H9 (cell line): ENCODE measurements around the gene RNLS. TPM values are rescaled to one million over a fixed set of nuclear protein-coding genes. Genes with fewer than 3 reads are reported as not detected.
"Not testable (repeated sequence)": the region's sequence is repeated elsewhere in the genome, so short reads cannot be mapped to it uniquely, and the experiment has no call there.

Experiments used
- DNase-seq: peaks from one replicate; pipeline ENCODE4 v3.0.0-alpha.2; 2017
- H2AFZ ChIP-seq: one replicate; pipeline ENCODE4 v1.6.1; 2013; ENCODE audit warnings: mild to moderate bottlenecking, low read length, control low read depth, moderate library complexity
- H2AK5ac ChIP-seq: 2 replicates; pipeline ENCODE4 v1.6.1; 2013; ENCODE audit warnings: low read length, control low read depth, mixed read lengths; ENCODE audit not compliant: insufficient read length
- H2BK120ac ChIP-seq: one replicate; pipeline ENCODE4 v1.6.1; 2013; ENCODE audit warnings: low read depth, mild to moderate bottlenecking, low read length, control low read depth, inconsistent platforms; ENCODE audit not compliant: poor library complexity, severe bottlenecking
- H2BK12ac ChIP-seq: 2 replicates; pipeline ENCODE4 v1.6.1; 2013; ENCODE audit warnings: low read length, control low read depth, mixed read lengths, low read depth; ENCODE audit not compliant: insufficient read length
- H2BK15ac ChIP-seq: 2 replicates; pipeline ENCODE4 v1.6.1; 2013; ENCODE audit warnings: low read depth, low read length, control low read depth
- H2BK20ac ChIP-seq: one replicate; pipeline ENCODE4 v1.6.1; 2013; ENCODE audit warnings: low read depth, mild to moderate bottlenecking, low read length, control low read depth, inconsistent platforms; ENCODE audit not compliant: poor library complexity, severe bottlenecking
- H2BK5ac ChIP-seq: 2 replicates; pipeline ENCODE4 v1.6.1; 2013; ENCODE audit warnings: low read length, control low read depth, mixed read lengths; ENCODE audit not compliant: insufficient read length
- H3K14ac ChIP-seq: 2 replicates; pipeline ENCODE4 v1.6.1; 2013; ENCODE audit warnings: low read length, control low read depth; ENCODE audit not compliant: insufficient read depth
- H3K18ac ChIP-seq: 2 replicates; pipeline ENCODE4 v1.6.1; 2013; ENCODE audit warnings: low read depth, mild to moderate bottlenecking, mixed read lengths, low read length, control low read depth; ENCODE audit not compliant: insufficient read length
- H3K23ac ChIP-seq: 2 replicates; pipeline ENCODE4 v1.6.1; 2013; ENCODE audit warnings: low read length, control low read depth, mixed read lengths, low read depth; ENCODE audit not compliant: insufficient read length
- H3K23me2 ChIP-seq: 2 replicates; pipeline ENCODE4 v1.6.1; 2013; ENCODE audit warnings: low read depth, mild to moderate bottlenecking, mixed read lengths, low read length, control low read depth; ENCODE audit not compliant: insufficient read length, poor library complexity, severe bottlenecking
- H3K27ac ChIP-seq: 2 replicates; pipeline ENCODE4 v1.5.1; 2013; ENCODE audit warnings: low read length, control low read depth, mixed read lengths, low read depth; ENCODE audit not compliant: insufficient read length
- H3K27me3 ChIP-seq: 2 replicates; pipeline ENCODE4 v1.6.1; 2013; ENCODE audit warnings: low read length, control low read depth, inconsistent platforms; ENCODE audit not compliant: insufficient read depth
- H3K4ac ChIP-seq: 2 replicates; pipeline ENCODE4 v1.6.1; 2013; ENCODE audit warnings: low read depth, mild to moderate bottlenecking, control low read depth, inconsistent platforms, low read length, moderate library complexity
- H3K4me1 ChIP-seq: 2 replicates; pipeline ENCODE4 v1.6.1; 2013; ENCODE audit warnings: low read length, control low read depth, inconsistent platforms; ENCODE audit not compliant: insufficient read depth
- H3K4me2 ChIP-seq: 2 replicates; pipeline ENCODE4 v1.6.1; 2013; ENCODE audit warnings: low read length, control low read depth, mixed read lengths; ENCODE audit not compliant: insufficient read length, insufficient read depth
- H3K56ac ChIP-seq: 2 replicates; pipeline ENCODE4 v1.6.1; 2013; ENCODE audit warnings: low read depth, mild to moderate bottlenecking, mixed read lengths, low read length, control low read depth; ENCODE audit not compliant: insufficient read length
- H3K79me1 ChIP-seq: 2 replicates; pipeline ENCODE4 v1.6.1; 2013; ENCODE audit warnings: low read depth, mild to moderate bottlenecking, moderate library complexity, low read length, control low read depth, inconsistent platforms; ENCODE audit not compliant: insufficient read depth, poor library complexity, severe bottlenecking
- H3K79me2 ChIP-seq: 2 replicates; pipeline ENCODE4 v1.6.1; 2013; ENCODE audit warnings: low read length, control low read depth, inconsistent platforms; ENCODE audit not compliant: insufficient read depth
- H3K9ac ChIP-seq: 2 replicates; pipeline ENCODE4 v1.6.1; 2013; ENCODE audit warnings: low read length, control low read depth, mixed read lengths; ENCODE audit not compliant: insufficient read length; ENCODE audit errors: extremely low read depth
- H3K9me3 ChIP-seq: one replicate; pipeline ENCODE4 v1.6.1; 2013; ENCODE audit warnings: low read depth, low read length, inconsistent platforms; ENCODE audit not compliant: control insufficient read depth
- H3T11ph ChIP-seq: one replicate; pipeline ENCODE4 v1.6.1; 2013; ENCODE audit warnings: mild to moderate bottlenecking, low read length, control low read depth, inconsistent platforms
- H4K20me1 ChIP-seq: one replicate; pipeline ENCODE4 v1.6.1; 2013; ENCODE audit not compliant: control insufficient read depth, insufficient read length, insufficient read depth
- H4K5ac ChIP-seq: 2 replicates; pipeline ENCODE4 v1.6.1; 2013; ENCODE audit warnings: low read depth, mild to moderate bottlenecking, mixed read lengths, low read length, control low read depth; ENCODE audit not compliant: insufficient read length
- H4K8ac ChIP-seq: replicated peaks from 2 replicates; pipeline ENCODE4 v1.6.1; 2013; ENCODE audit warnings: low read length, control low read depth, mixed read lengths, low read depth; ENCODE audit not compliant: insufficient read length
- H4K91ac ChIP-seq: 2 replicates; pipeline ENCODE4 v1.6.1; 2013; ENCODE audit warnings: low read depth, mild to moderate bottlenecking, moderate library complexity, mixed read lengths, low read length, control low read depth; ENCODE audit not compliant: insufficient read length
- H3K27ac Mint-ChIP-seq, 3 experiments: 2 replicates in 2 of 3; 3 replicates in 1 of 3; pipeline ENCODE4 v1.8.0; 2020 to 2021; ENCODE audit warnings: mixed read lengths in 3 of 3, mild to moderate bottlenecking in 1 of 3, moderate library complexity in 1 of 3
- H3K27me3 Mint-ChIP-seq: 2 replicates; pipeline ENCODE4 v1.8.0; 2021; ENCODE audit warnings: low read depth, mild to moderate bottlenecking, moderate library complexity, mixed read lengths
- H3K36me3 Mint-ChIP-seq, 3 experiments: 2 replicates in 2 of 3; 3 replicates in 1 of 3; pipeline ENCODE4 v1.8.0; 2020 to 2021; ENCODE audit warnings: low read depth in 3 of 3, mixed read lengths in 3 of 3; ENCODE audit not compliant: insufficient read depth in 1 of 3
- H3K4me1 Mint-ChIP-seq, 2 experiments: 2 replicates each; pipeline ENCODE4 v1.8.0; 2020; ENCODE audit warnings: mixed read lengths in 2 of 2
- H3K4me3 Mint-ChIP-seq, 2 experiments: 2 replicates in 1 of 2; 3 replicates in 1 of 2; pipeline ENCODE4 v1.8.0; 2020 to 2021; ENCODE audit warnings: mild to moderate bottlenecking in 2 of 2, mixed read lengths in 2 of 2, moderate library complexity in 1 of 2
- H3K9me3 Mint-ChIP-seq, 2 experiments: 2 replicates in 1 of 2; 3 replicates in 1 of 2; pipeline ENCODE4 v1.8.0; 2020; ENCODE audit warnings: mild to moderate bottlenecking in 2 of 2, mixed read lengths in 2 of 2, moderate library complexity in 1 of 2
- WGBS: extraction: QIAGEN DNeasy Blood & Tissue Kit; methylation state at CpG from one replicate; pipeline ENCODE4 v1.1.7; 2013; ENCODE audit warnings: missing lambda C conversion rate, low lambda C conversion rate, mixed read lengths; ENCODE audit not compliant: insufficient read length; ENCODE audit errors: extremely low coverage; 5-methylcytosine and 5-hydroxymethylcytosine counted together
- total RNA-seq: library from RNA; stranded (reverse); gene quantifications from 2 replicates; pipeline ENCODE4 v1.2.1, GENCODE V29; 2021
- TF ChIP-seq, protein P1 (sequence below): fragments of 200-600 bp; sonication (generic); conservative IDR thresholded peaks from 3 replicates; pipeline ENCODE4 v1.8.0; 2021; ENCODE audit warnings: antibody characterized with exemption, mild to moderate bottlenecking

Gene RNLS
- total RNA-seq, 1 experiment from 2014 or later, result 7.5 TPM

DNA sequence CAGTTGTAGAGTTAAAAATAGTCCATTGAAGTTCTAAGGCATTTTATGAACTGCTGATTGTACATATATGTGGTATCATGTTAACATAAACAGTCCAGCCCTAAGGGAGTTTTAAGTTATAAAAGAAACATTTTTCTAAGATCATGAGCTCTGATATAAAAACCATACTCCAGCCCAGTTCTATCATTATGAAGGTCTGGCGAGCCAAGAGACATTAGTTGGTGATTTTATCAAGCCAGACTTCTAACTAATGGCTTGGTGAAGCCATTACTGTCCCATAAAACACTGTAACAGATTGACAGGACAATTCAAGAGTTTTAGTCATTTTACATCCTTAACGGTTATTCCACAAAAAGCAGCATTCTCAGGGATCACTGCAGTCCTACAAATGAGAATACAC, 221.6 kb downstream of the RNLS start:
- Histone ChIP-seq H3K27me3 (no peaks in the 10 kb centered on the region), H3K4me2 (no peak overlapping the region), H4K8ac (no peak overlapping the region), H3K18ac (no peak overlapping the region), H3K9ac (no peak overlapping the region), H4K5ac (no peak overlapping the region), H3T11ph (no peak overlapping the region), H3K9me3 (no peaks in the 10 kb centered on the region), H3K27ac (no peak overlapping the region), H3K56ac (no peak overlapping the region), H3K4ac (no peak overlapping the region), H2BK120ac (no peak overlapping the region), H4K91ac (no peak overlapping the region), H3K14ac (no peak overlapping the region), H2AFZ (no peak overlapping the region), H2AK5ac (no peak overlapping the region), H4K20me1 (no peaks in the 10 kb centered on the region), H2BK12ac (no peak overlapping the region), H3K79me1 (no peaks in the 10 kb centered on the region), H2BK20ac (no peak overlapping the region), H3K79me2 (no peaks in the 10 kb centered on the region), H2BK15ac (no peak overlapping the region), H3K4me1 (no peaks in the 10 kb centered on the region), H2BK5ac (no peak overlapping the region), H3K23me2 (no peaks in the 10 kb centered on the region), H3K23ac (no peak overlapping the region)
- Mint-ChIP-seq H3K4me3 (no peak overlapping the region), H3K9me3 (peaks cover 3 to 5% of the 10 kb centered on the region in 2 experiments; a peak in 2 of 5 replicates), H3K36me3 (peaks cover 0 to 9% (median 4%) of the 10 kb centered on the region in 3 experiments; a peak in 5 of 7 replicates), H3K4me1 (no peaks in the 10 kb centered on the region), H3K27ac (no peak overlapping the region), H3K27me3 (no peaks in the 10 kb centered on the region)
- no CpG with 5 or more reads among the region's 2 CpGs for WGBS
- TF ChIP-seq, protein P1, sequence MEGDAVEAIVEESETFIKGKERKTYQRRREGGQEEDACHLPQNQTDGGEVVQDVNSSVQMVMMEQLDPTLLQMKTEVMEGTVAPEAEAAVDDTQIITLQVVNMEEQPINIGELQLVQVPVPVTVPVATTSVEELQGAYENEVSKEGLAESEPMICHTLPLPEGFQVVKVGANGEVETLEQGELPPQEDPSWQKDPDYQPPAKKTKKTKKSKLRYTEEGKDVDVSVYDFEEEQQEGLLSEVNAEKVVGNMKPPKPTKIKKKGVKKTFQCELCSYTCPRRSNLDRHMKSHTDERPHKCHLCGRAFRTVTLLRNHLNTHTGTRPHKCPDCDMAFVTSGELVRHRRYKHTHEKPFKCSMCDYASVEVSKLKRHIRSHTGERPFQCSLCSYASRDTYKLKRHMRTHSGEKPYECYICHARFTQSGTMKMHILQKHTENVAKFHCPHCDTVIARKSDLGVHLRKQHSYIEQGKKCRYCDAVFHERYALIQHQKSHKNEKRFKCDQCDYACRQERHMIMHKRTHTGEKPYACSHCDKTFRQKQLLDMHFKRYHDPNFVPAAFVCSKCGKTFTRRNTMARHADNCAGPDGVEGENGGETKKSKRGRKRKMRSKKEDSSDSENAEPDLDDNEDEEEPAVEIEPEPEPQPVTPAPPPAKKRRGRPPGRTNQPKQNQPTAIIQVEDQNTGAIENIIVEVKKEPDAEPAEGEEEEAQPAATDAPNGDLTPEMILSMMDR, result no peak
- no peak for DNase-seq

DNA sequence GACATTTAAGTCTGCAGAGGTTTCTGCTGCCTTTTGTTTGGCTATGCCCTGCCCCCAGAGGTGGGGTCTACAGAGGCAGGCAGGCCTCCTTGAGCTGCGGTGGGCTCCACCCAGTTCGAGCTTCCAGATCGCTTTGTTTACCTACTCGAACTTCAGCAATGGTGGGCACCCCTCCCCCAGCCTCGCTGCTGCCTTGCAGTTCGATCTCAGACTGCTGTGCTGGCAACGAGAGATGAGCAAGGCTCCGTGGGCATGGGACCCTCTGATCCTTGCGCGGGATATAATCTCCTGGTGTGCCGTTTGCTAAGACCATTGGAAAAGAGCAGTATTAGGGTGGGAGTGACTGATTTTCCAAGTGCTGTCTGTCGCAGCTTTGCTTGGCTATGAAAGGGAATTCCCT, 227.4 kb downstream of the RNLS start:
- H2BK15ac ChIP-seq, DNase-seq, H4K8ac ChIP-seq, H3K18ac ChIP-seq, H2AK5ac ChIP-seq, H3K4me1 ChIP-seq, H2AFZ ChIP-seq, H4K91ac ChIP-seq, H4K5ac ChIP-seq, H3K79me2 ChIP-seq, H2BK5ac ChIP-seq, H3K4me1 Mint-ChIP-seq, H2BK120ac ChIP-seq, H3K27ac ChIP-seq, H3K79me1 ChIP-seq, H3K4me3 Mint-ChIP-seq, H3K23ac ChIP-seq, H3K27me3 Mint-ChIP-seq, H2BK12ac ChIP-seq, H2BK20ac ChIP-seq, H3T11ph ChIP-seq, H3K56ac ChIP-seq, H3K4me2 ChIP-seq, H4K20me1 ChIP-seq, H3K27me3 ChIP-seq, H3K23me2 ChIP-seq, H3K4ac ChIP-seq, H3K27ac Mint-ChIP-seq, H3K9ac ChIP-seq, H3K14ac ChIP-seq, H3K9me3 ChIP-seq: not testable (repeated sequence)
- H3K9me3 Mint-ChIP-seq, result peaks cover 36 to 41% of the 10 kb centered on the region in 2 experiments
- peaks cover 17 to 27% (median 19%) of the 10 kb centered on the region in 3 experiments for H3K36me3 Mint-ChIP-seq
- WGBS, result no CpG with 5 or more reads among the region's 12 CpGs
